Endothelial cell of umbilical vein (primary cell): ENCODE data around the gene NSG2. TPM values are rescaled to one million over a fixed set of nuclear protein-coding genes. Genes with fewer than 3 reads are reported as not detected.

Source experiments
- BruUV-seq: library from RNA; stranded (reverse); fragments of 400-500 nt; replicated peaks from 2 replicates; lab custom pipeline; 2021; lab: Mats Ljungman, UMichigan
- CTCF ChIA-PET: fragments of 300-600, 350-600 bp; sonication (Branson Sonifier 250); formaldehyde crosslinking; loops from one replicate; lab custom pipeline; 2021; ENCODE audit warnings: antibody characterized with exemption, inconsistent platforms; lab: Charles Lee
- POLR2A ChIA-PET: fragments of 300-600, 350-600 bp; sonication (Branson Sonifier 250); formaldehyde crosslinking; loops from one replicate; lab custom pipeline; 2021; ENCODE audit warnings: antibody characterized with exemption, inconsistent platforms; lab: Charles Lee
- DNase-seq: peaks from one replicate; pipeline ENCODE4 v3.0.0-alpha.2; 2011; ENCODE audit warnings: low read depth, low spot score
- FAIRE-seq: peaks from 2 replicates; lab custom pipeline; 2011; peaks lifted over from hg19 to GRCh38; lab: Jason Lieb, UNC
- H2AFZ ChIP-seq: 2 replicates; pipeline ENCODE4 v1.6.0; 2012; ENCODE audit warnings: low read depth, low read length, control low read depth, inconsistent platforms
- H3K27ac ChIP-seq: 2 replicates; pipeline ENCODE4 v1.5.1; 2011; ENCODE audit warnings: low read depth, mild to moderate bottlenecking, control low read depth, low read length, moderate library complexity; ENCODE audit not compliant: insufficient read depth
- H3K27me3 ChIP-seq, 2 experiments: 2 replicates each; pipeline versions ENCODE4 v1.6.0 to v1.6.1; 2011; ENCODE audit warnings: low read length in 2 of 2, mixed read lengths in 1 of 2; ENCODE audit not compliant: control insufficient read depth in 2 of 2, insufficient read depth in 2 of 2
- H3K36me3 ChIP-seq, 2 experiments: 2 replicates in 1 of 2; 3 replicates in 1 of 2; pipeline ENCODE4 v1.5.1; 2011; ENCODE audit warnings: low read length in 2 of 2, mild to moderate bottlenecking in 1 of 2, moderate library complexity in 1 of 2; ENCODE audit not compliant: control insufficient read depth in 2 of 2, insufficient read depth in 2 of 2; ENCODE audit errors: extremely low read depth in 1 of 2
- H3K4me1 ChIP-seq: 3 replicates; pipeline ENCODE4 v1.5.1; 2011; ENCODE audit warnings: mild to moderate bottlenecking, low read length; ENCODE audit not compliant: control insufficient read depth, insufficient read depth; ENCODE audit errors: extremely low read depth
- H3K4me2 ChIP-seq: 2 replicates; pipeline ENCODE4 v1.6.1; 2011; ENCODE audit warnings: low read length, control low read depth, mixed read lengths; ENCODE audit not compliant: insufficient read depth
- H3K4me3 ChIP-seq, 3 experiments: fragments of 200-600 bp in 1 of 3; sonication (generic), shearing (Covaris generic) in 1 of 3; replicated peaks in 1 of 3; 2 replicates each; pipeline ENCODE4 v1.5.1; 2011 to 2016; ENCODE audit warnings: control low read depth in 3 of 3, low read length in 3 of 3, mild to moderate bottlenecking in 2 of 3, inconsistent platforms in 1 of 3, low read depth in 1 of 3, moderate library complexity in 1 of 3; ENCODE audit not compliant: insufficient read depth in 1 of 3
- H3K79me2 ChIP-seq: 2 replicates; pipeline ENCODE4 v1.6.0; 2012; ENCODE audit warnings: low read length, inconsistent platforms; ENCODE audit not compliant: control insufficient read depth, insufficient read depth
- H3K9ac ChIP-seq: replicated peaks from 2 replicates; pipeline ENCODE3; 2011; ENCODE audit warnings: low read length, control low read depth; ENCODE audit not compliant: insufficient read depth; ENCODE audit errors: extremely low read depth
- H3K9me1 ChIP-seq: replicated peaks from 3 replicates; pipeline ENCODE4 v1.6.0; 2011; ENCODE audit warnings: mild to moderate bottlenecking, low read length; ENCODE audit not compliant: control insufficient read depth, insufficient read depth; ENCODE audit errors: extremely low read depth
- H3K9me3 ChIP-seq: replicated peaks from 2 replicates; pipeline ENCODE4 v1.5.1; 2012; ENCODE audit warnings: low read length, inconsistent platforms; ENCODE audit not compliant: control insufficient read depth, insufficient read depth
- H4K20me1 ChIP-seq: replicated peaks from 2 replicates; pipeline ENCODE3; 2011; ENCODE audit warnings: mild to moderate bottlenecking, low read length; ENCODE audit not compliant: control insufficient read depth, insufficient read depth; ENCODE audit errors: extremely low read depth
- EZH2 ChIP-seq: IDR thresholded peaks from 2 replicates; pipeline ENCODE4 v1.6.1; 2012; ENCODE audit warnings: borderline replicate concordance, low read depth, mild to moderate bottlenecking, moderate library complexity, low read length, inconsistent platforms; ENCODE audit not compliant: severe bottlenecking
- FOS ChIP-seq: IDR thresholded peaks from 2 replicates; pipeline ENCODE4 v1.6.1; 2011; ENCODE audit warnings: mild to moderate bottlenecking, low read length, moderate library complexity, borderline replicate concordance; ENCODE audit not compliant: insufficient read depth
- MYC ChIP-seq: IDR thresholded peaks from one replicate; pipeline ENCODE4 v1.6.1; 2011; ENCODE audit warnings: mild to moderate bottlenecking, low read depth, low read length
- POLR2AphosphoS5 ChIP-seq: IDR thresholded peaks from 2 replicates; pipeline ENCODE4 v1.6.1; 2012; ENCODE audit warnings: low read depth, mild to moderate bottlenecking, control low read depth, low read length, moderate library complexity; ENCODE audit not compliant: insufficient read depth
- dilution Hi-C: fragments of 300-500 bp; cut with MboI; formaldehyde crosslinking; loops from one replicate; pipeline ENCODE4 v1.15.0; 2019; ENCODE audit warnings: low sequenced_read_pairs; ENCODE audit not compliant: extremely low pct_ligation_motif_present
- intact Hi-C: fragments of 100-400 bp; cut with micrococcal nuclease; formaldehyde crosslinking; loops from one replicate; pipeline ENCODE4 v1.10.0; 2022
- polyA plus RNA-seq, 4 experiments: library from polyadenylated mRNA; depleted of rRNA in 3 of 4; stranded (reverse) in 3 of 4; unstranded in 1 of 4; fragments of >200 nt; gene quantifications; 2 replicates each; pipeline versions ENCODE4 v1.2.1 to v1.2.3, GENCODE V29; 2011 to 2012; ENCODE audit warnings: missing spikeins in 1 of 4
- total RNA-seq: library from RNA; stranded (reverse); gene quantifications from 2 replicates; pipeline ENCODE4 v1.2.3, GENCODE V29; 2021
- TF ChIP-seq, protein P1 (sequence below): IDR thresholded peaks from 2 replicates; pipeline ENCODE4 v1.6.1; 2011; ENCODE audit not compliant: insufficient read depth, insufficient read length
- TF ChIP-seq, protein P2 (sequence below), 2 donors: IDR thresholded peaks; 1 replicate in 1 of 2; 2 replicates in 1 of 2; pipeline ENCODE4 v1.5.1; 2011; ENCODE audit warnings: low read length in 2 of 2, mild to moderate bottlenecking in 2 of 2, moderate library complexity in 2 of 2, control low read depth in 1 of 2, inconsistent platforms in 1 of 2, low read depth in 1 of 2; ENCODE audit not compliant: insufficient read depth in 1 of 2; ENCODE audit errors: extremely low read depth in 1 of 2

NSG2 gene
- total and polyA plus RNA-seq, 2 donors (not counting 3 experiments of a cell fraction or from before 2014, with no cell fraction given): not detected

DNA sequence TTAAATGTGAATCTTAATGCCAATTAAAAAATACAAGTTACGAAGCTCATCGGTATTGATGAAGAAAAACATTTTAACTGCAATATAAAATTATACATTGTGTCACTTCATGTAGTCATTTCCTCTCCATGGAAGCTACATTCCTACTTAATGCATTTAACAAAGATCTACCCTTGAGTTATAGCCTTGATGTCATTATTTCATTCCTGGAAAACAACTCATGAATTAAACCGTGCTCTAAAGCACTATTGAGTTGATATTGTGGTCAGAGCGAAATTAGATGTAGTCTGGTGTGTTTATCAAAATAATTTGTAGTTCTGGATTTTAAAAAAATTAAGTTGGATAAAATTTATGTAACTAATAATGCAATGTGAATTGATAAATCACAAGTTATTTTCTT is 45.4 kb upstream of the NSG2 start:
- POLR2A ChIA-PET: no interaction called here
- DNase-seq (no peak), FAIRE-seq (no peak)
- dilution Hi-C loops (no loop called here), intact Hi-C loops (no loop called here)
- no TSS peak for BruUV-seq
- no peaks in the 10 kb centered on the region for H3K4me1 ChIP-seq
- no peaks in the 10 kb centered on the region for H3K9me3 ChIP-seq
- H3K4me2 ChIP-seq: no peak overlapping the region
- H3K79me2 ChIP-seq: no peaks in the 10 kb centered on the region
- H4K20me1 ChIP-seq: no peaks in the 10 kb centered on the region
- H3K27ac ChIP-seq: no peak overlapping the region
- no peak overlapping the region for H3K9ac ChIP-seq
- H3K27me3 ChIP-seq: no peaks in the 10 kb centered on the region
- H3K36me3 ChIP-seq: no peaks in the 10 kb centered on the region
- TF ChIP-seq FOS (no peak), EZH2 (no peak)
- TF ChIP-seq, protein P1, sequence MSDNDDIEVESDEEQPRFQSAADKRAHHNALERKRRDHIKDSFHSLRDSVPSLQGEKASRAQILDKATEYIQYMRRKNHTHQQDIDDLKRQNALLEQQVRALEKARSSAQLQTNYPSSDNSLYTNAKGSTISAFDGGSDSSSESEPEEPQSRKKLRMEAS: no peak
- TF ChIP-seq, protein P2, sequence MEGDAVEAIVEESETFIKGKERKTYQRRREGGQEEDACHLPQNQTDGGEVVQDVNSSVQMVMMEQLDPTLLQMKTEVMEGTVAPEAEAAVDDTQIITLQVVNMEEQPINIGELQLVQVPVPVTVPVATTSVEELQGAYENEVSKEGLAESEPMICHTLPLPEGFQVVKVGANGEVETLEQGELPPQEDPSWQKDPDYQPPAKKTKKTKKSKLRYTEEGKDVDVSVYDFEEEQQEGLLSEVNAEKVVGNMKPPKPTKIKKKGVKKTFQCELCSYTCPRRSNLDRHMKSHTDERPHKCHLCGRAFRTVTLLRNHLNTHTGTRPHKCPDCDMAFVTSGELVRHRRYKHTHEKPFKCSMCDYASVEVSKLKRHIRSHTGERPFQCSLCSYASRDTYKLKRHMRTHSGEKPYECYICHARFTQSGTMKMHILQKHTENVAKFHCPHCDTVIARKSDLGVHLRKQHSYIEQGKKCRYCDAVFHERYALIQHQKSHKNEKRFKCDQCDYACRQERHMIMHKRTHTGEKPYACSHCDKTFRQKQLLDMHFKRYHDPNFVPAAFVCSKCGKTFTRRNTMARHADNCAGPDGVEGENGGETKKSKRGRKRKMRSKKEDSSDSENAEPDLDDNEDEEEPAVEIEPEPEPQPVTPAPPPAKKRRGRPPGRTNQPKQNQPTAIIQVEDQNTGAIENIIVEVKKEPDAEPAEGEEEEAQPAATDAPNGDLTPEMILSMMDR (IDR thresholded peaks at IDR 0.05; ENCODE audit: extremely low read depth in 1 of 2, insufficient read depth in 1 of 2, low read depth in 1 of 2, low read length in 2 of 2): no peak
- no peak overlapping the region for H2AFZ ChIP-seq
- CTCF ChIA-PET: no interaction called here
- no peaks in the 10 kb centered on the region for H3K9me1 ChIP-seq
- H3K4me3 ChIP-seq: no peak overlapping the region

DNA sequence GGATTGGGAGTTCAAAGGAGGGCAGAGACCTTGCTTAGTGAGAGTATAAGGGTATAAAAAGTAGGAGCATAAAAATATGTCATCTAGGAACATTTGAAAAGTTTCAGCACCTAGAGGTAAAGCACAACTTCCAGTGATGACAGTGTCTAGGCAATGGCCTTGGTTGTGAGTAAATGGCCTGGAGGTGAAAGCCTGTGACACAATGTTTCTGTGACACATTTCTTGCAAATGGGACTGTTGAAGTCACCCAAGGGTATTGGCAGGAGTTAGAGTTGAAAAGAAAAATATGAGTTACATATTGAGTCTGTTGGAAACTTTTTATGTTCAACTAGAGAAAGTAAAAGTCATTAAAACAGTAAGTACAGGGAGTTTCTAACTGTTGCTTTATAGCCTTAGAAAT is 41.7 kb upstream of the NSG2 start:
- no peaks in the 10 kb centered on the region for H3K4me1 ChIP-seq
- no peaks in the 10 kb centered on the region for H3K9me1 ChIP-seq
- ChIA-PET CTCF (no interaction called here), POLR2A (no interaction called here)
- no peak for TF ChIP-seq MYC
- no peak for TF ChIP-seq POLR2AphosphoS5
- TF ChIP-seq, protein P2 (IDR thresholded peaks at IDR 0.05; ENCODE audit: extremely low read depth in 1 of 2, insufficient read depth in 1 of 2, low read depth in 1 of 2, low read length in 2 of 2): no peak
- H2AFZ ChIP-seq: no peak overlapping the region
- H3K27me3 ChIP-seq: no peaks in the 10 kb centered on the region
- no peaks in the 10 kb centered on the region for H3K9me3 ChIP-seq
- H4K20me1 ChIP-seq: no peaks in the 10 kb centered on the region
- no peak overlapping the region for H3K9ac ChIP-seq
- DNase-seq: no peak
- FAIRE-seq: no peak
- no peaks in the 10 kb centered on the region for H3K79me2 ChIP-seq
- no peaks in the 10 kb centered on the region for H3K36me3 ChIP-seq
- dilution Hi-C loops (no loop called here), intact Hi-C loops (no loop called here)
- no TSS peak for BruUV-seq
- H3K4me2 ChIP-seq: no peak overlapping the region
- H3K4me3 ChIP-seq: no peak overlapping the region
- H3K27ac ChIP-seq: no peak overlapping the region
